A549 (cell line): Measurements from ENCODE around the gene MTFMT. TPM values are rescaled to one million over a fixed set of nuclear protein-coding genes. Genes with fewer than 3 reads are reported as not detected.
A peak's percentile ranks its signal among the peaks of the same experiment; 100 is the strongest.

Source experiments
- ATAC-seq, 2 experiments: fragments of 200-7000 bp in 1 of 2; fragments of >200 bp in 1 of 2; cut with Nextera tagmentation in 1 of 2; cut with Tn5 transposase in 1 of 2; 3 replicates each; pipeline versions ENCODE4 v1.8.0 to v1.9.1; 2018 to 2020; ENCODE audit warnings: mild to moderate bottlenecking in 1 of 2, moderate library complexity in 1 of 2
- CTCF ChIA-PET: fragments of 300-600 bp; sonication (Branson Sonifier 250); formaldehyde crosslinking; extraction: SDS; loops from one replicate; lab custom pipeline; 2021; ENCODE audit warnings: antibody characterized with exemption, inconsistent platforms; lab: Yijun Ruan, JAX
- POLR2A ChIA-PET: fragments of 350-600 bp; formaldehyde crosslinking; extraction: SDS; loops from one replicate; lab custom pipeline; 2021; ENCODE audit warnings: antibody characterized with exemption, inconsistent platforms; lab: Yijun Ruan, JAX
- DNase-seq, 2 experiments: peaks; one replicate each; pipeline versions ENCODE4 v3.0.0 to v3.0.0-alpha.2; 2011 to 2016; ENCODE audit warnings: low read depth in 1 of 2, low spot score in 1 of 2
- FAIRE-seq: peaks from 2 replicates; lab custom pipeline; 2011; peaks lifted over from hg19 to GRCh38; lab: Jason Lieb, UNC
- H3K27ac ChIP-seq, 2 experiments: fragments of >200 bp; sonication (Bioruptor Twin); formaldehyde crosslinking; 3 replicates each; pipeline ENCODE4 v1.5.1; 2016 to 2017
- H3K4me1 ChIP-seq: fragments of >200 bp; sonication (Bioruptor Twin); formaldehyde crosslinking; 3 replicates; pipeline ENCODE4 v1.6.1; 2016
- H3K4me2 ChIP-seq: fragments of >200 bp; sonication (Bioruptor Twin); formaldehyde crosslinking; 3 replicates; pipeline ENCODE4 v1.6.1; 2016
- H3K4me3 ChIP-seq: fragments of >200 bp; sonication (Bioruptor Twin); formaldehyde crosslinking; 3 replicates; pipeline ENCODE4 v1.5.1; 2016
- H3K9me3 ChIP-seq: fragments of >200 bp; sonication (Bioruptor Twin); formaldehyde crosslinking; 3 replicates; pipeline ENCODE4 v1.6.1; 2016
- BHLHE40 ChIP-seq: IDR thresholded peaks from 2 replicates; pipeline ENCODE4 v1.6.1; 2012; ENCODE audit warnings: low read depth, low read length, inconsistent platforms
- CBX8 ChIP-seq: fragments of 200-600 bp; sonication (generic); IDR thresholded peaks from 2 replicates; pipeline ENCODE4 v1.6.1; 2016
- CHD2 ChIP-seq: fragments of 150-350 bp; IDR thresholded peaks from 2 replicates; pipeline ENCODE4 v1.6.1; 2014; ENCODE audit warnings: low read length; ENCODE audit not compliant: partially characterized antibody
- CHD4 ChIP-seq: fragments of 200-600 bp; sonication (generic); IDR thresholded peaks from 2 replicates; pipeline ENCODE4 v1.6.1; 2016; ENCODE audit warnings: antibody characterized with exemption, mild to moderate bottlenecking, borderline replicate concordance
- E2F6 ChIP-seq: IDR thresholded peaks from 2 replicates; pipeline ENCODE4 v1.6.1; 2012; ENCODE audit warnings: low read depth, borderline replicate concordance
- GATA3 ChIP-seq: IDR thresholded peaks from 2 replicates; pipeline ENCODE4 v1.6.1; 2012; ENCODE audit warnings: borderline replicate concordance
- HEYL ChIP-seq: fragments of 250-450 bp; sonication (Bioruptor Pico); IDR thresholded peaks from 2 replicates; pipeline ENCODE4 v1.8.0; 2021; ENCODE audit warnings: mild to moderate bottlenecking, moderate library complexity
- JUNB ChIP-seq: fragments of >200 bp; sonication (Bioruptor Twin); formaldehyde crosslinking; IDR thresholded peaks from 2 replicates; pipeline ENCODE4 v1.6.1; 2016
- MYC ChIP-seq: IDR thresholded peaks from 2 replicates; pipeline ENCODE4 v1.6.1; 2012; ENCODE audit warnings: mild to moderate bottlenecking, inconsistent platforms, low read length, improper control_type of control experiment, borderline replicate concordance
- RFX5 ChIP-seq: fragments of 450-650 bp; IDR thresholded peaks from 2 replicates; pipeline ENCODE4 v1.7.1; 2014; ENCODE audit warnings: antibody characterized with exemption, mild to moderate bottlenecking, moderate library complexity
- SMC3 ChIP-seq: fragments of >200 bp; sonication (Bioruptor Twin); formaldehyde crosslinking; IDR thresholded peaks from 3 replicates; pipeline ENCODE4 v1.6.1; 2018; ENCODE audit warnings: inconsistent platforms
- TP53 ChIP-seq: fragments of 250-450 bp; sonication (Bioruptor Pico); IDR thresholded peaks from 2 replicates; pipeline ENCODE4 v1.5.0; 2021; ENCODE audit warnings: mild to moderate bottlenecking, moderate library complexity
- ZSCAN20 ChIP-seq: fragments of 250-450 bp; sonication (Bioruptor Pico); IDR thresholded peaks from 2 replicates; pipeline ENCODE4 v1.8.0; 2022; ENCODE audit warnings: mild to moderate bottlenecking, moderate library complexity
- WGBS: methylation state at CpG from one replicate; pipeline ENCODE4 v1.1.6; 2017; ENCODE audit errors: missing lambda C conversion rate; 5-methylcytosine and 5-hydroxymethylcytosine counted together
- polyA plus RNA-seq, 4 experiments: library from polyadenylated mRNA; depleted of rRNA in 3 of 4; stranded (reverse); fragments of >200 nt; fragmentation: RNase III in 1 of 4; extraction: RNeasy Plus Mini Kit Qiagen cat#74134 plus additional on column Dnase treatment in 1 of 4; gene quantifications; 2 replicates in 3 of 4; 3 replicates in 1 of 4; pipeline ENCODE4 v1.2.3, GENCODE V29; 2011 to 2017
- TF ChIP-seq, protein P1 (sequence below): IDR thresholded peaks from 2 replicates; pipeline ENCODE4 v1.6.1; 2012
- TF ChIP-seq, protein P2 (sequence below): fragments of 450-650 bp; IDR thresholded peaks from 2 replicates; pipeline ENCODE4 v1.6.1; 2014; ENCODE audit warnings: antibody characterized with exemption
- TF ChIP-seq, protein P3 (sequence below): fragments of 250-450 bp; sonication (Bioruptor Pico); IDR thresholded peaks from 2 replicates; pipeline ENCODE4 v1.5.0; 2020; ENCODE audit warnings: low read depth, mild to moderate bottlenecking, moderate library complexity
- TF ChIP-seq, protein P4 (sequence below): IDR thresholded peaks from 2 replicates; pipeline ENCODE4 v1.6.1; 2012

The MTFMT gene
- polyA plus RNA-seq, 2 of the 4 experiments (the other 2 are of a cell fraction) = 21.4 to 23.4 TPM

DNA sequence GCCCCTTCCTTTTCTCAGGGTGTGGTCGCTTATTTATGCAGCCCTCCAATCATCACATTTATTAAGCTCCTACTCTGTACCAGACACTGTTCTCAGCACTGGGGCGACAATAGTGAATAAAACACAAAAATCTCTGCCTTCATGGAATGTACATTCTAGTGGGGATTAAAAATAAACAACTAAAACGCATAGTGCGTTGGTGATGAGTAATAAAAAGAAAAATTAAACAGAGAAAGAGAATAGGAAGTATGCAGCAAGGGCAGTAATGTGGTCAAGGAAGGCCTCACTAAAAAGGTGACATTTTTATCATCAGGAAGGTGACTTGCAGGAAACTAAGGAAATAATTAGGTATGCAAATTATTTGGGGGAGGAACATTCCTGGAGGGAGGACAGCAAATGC, 20.8 kb upstream of the MTFMT start:
- 57% methylated on average over 4 of the region's 4 CpGs for WGBS
- Histone ChIP-seq H3K9me3 (no peaks in the 10 kb centered on the region), H3K27ac (peak overlapping the region in 1 of 2 experiments; percentile 9; a peak in 1 of 6 replicates), H3K4me2 (peak overlapping the region; percentile 61; the same call in 2 of the 3 replicates), H3K4me1 (peaks cover 33% of the 10 kb centered on the region), H3K4me3 (no peak overlapping the region)
- no peak for ATAC-seq
- no peak for FAIRE-seq
- ChIA-PET POLR2A (no interaction called here), CTCF (interaction anchor here (1.4 to 33.7 kb wide), 5 partner anchors 9 to 51 kb away, joined by 3 to 1280 read pairs (median 82); partner anchors contain the start of genes KBTBD13, RASL12 and SLC51B)
- no peak for DNase-seq
- TF ChIP-seq SMC3 (no peak), CBX8 (no peak)

DNA sequence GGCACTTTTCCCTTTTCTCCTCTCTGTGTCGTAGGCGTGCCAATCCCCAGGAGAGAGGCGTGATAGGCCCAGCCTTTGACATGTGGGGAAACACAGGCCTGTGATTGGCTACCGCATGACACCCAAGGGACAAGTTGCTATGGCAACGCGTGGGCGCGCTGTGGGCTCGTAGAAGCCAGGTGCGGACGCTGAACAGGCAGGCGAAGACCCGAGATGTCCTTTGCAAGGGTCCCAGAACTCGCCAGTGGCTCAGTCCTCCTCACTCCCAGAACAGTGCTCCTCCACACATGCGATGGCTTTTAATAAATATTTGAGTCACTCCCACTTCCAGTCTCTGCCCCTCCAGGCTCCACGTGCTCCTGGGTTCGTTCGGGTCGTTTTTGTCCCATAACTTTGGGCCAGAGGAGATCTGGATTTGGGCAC, 20.0 kb upstream of the MTFMT start:
- WGBS = 66% methylated on average over 19 of the region's 19 CpGs
- Histone ChIP-seq H3K4me3 (peak overlapping the region; percentile 31), H3K4me2 (peak overlapping the region; percentile 61), H3K9me3 (no peaks in the 10 kb centered on the region), H3K27ac (no peak overlapping the region; a peak in 1 of 6 replicates), H3K4me1 (peaks cover 33% of the 10 kb centered on the region)
- FAIRE-seq = no peak
- ChIA-PET CTCF (interaction anchor here (0.6 to 33.7 kb wide), 4 partner anchors 10 to 849 kb away, joined by 3 to 1280 read pairs (median 52); partner anchors contain the start of genes KBTBD13 and RASL12), POLR2A (no interaction called here)
- peak; percentile 86 to 90 for DNase-seq
- ATAC-seq = peak; percentile 68 to 79
- peak; percentile 49; the same call in 1 of the 2 replicates for TF ChIP-seq E2F6
- TF ChIP-seq, protein P1, sequence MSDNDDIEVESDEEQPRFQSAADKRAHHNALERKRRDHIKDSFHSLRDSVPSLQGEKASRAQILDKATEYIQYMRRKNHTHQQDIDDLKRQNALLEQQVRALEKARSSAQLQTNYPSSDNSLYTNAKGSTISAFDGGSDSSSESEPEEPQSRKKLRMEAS = peak; percentile 64; the same call in 1 of the 2 replicates
- TF ChIP-seq RFX5 = peak; percentile 95
- TF ChIP-seq HEYL = no peak
- TF ChIP-seq, protein P2, sequence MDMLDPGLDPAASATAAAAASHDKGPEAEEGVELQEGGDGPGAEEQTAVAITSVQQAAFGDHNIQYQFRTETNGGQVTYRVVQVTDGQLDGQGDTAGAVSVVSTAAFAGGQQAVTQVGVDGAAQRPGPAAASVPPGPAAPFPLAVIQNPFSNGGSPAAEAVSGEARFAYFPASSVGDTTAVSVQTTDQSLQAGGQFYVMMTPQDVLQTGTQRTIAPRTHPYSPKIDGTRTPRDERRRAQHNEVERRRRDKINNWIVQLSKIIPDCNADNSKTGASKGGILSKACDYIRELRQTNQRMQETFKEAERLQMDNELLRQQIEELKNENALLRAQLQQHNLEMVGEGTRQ = peak; percentile 89
- no peak for TF ChIP-seq BHLHE40

DNA sequence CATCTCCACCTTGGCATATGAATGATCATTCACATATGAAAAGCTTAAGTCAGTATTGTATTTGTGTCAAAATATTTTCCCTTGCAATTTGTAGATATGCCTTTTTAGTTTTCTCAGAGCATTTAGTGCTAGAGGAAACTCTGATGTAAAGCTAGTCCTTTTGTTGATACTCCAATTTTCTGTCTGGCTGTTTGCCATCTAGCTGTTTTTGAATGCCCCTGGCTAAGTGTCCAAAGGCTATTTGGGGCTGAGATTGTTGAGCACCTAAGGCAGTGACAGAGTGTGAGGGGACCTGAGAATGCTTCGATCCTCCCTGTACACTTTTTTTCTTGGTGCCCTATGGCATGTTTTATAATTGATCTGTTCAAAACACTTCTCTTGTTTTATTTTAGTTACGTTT, 18.8 kb upstream of the MTFMT start:
- DNase-seq = no peak
- Histone ChIP-seq H3K4me3 (no peak overlapping the region), H3K4me2 (no peak overlapping the region)
- TF ChIP-seq GATA3 (no peak), CHD4 (no peak), TP53 (CRISPR knock-in tag) (no peak), BHLHE40 (no peak), JUNB (no peak), CHD2 (no peak), MYC (no peak), ZSCAN20 (CRISPR knock-in tag) (no peak)
- TF ChIP-seq, protein P3, sequence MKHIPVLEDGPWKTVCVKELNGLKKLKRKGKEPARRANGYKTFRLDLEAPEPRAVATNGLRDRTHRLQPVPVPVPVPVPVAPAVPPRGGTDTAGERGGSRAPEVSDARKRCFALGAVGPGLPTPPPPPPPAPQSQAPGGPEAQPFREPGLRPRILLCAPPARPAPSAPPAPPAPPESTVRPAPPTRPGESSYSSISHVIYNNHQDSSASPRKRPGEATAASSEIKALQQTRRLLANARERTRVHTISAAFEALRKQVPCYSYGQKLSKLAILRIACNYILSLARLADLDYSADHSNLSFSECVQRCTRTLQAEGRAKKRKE (CRISPR knock-in tag) = no peak
- TF ChIP-seq, protein P4, sequence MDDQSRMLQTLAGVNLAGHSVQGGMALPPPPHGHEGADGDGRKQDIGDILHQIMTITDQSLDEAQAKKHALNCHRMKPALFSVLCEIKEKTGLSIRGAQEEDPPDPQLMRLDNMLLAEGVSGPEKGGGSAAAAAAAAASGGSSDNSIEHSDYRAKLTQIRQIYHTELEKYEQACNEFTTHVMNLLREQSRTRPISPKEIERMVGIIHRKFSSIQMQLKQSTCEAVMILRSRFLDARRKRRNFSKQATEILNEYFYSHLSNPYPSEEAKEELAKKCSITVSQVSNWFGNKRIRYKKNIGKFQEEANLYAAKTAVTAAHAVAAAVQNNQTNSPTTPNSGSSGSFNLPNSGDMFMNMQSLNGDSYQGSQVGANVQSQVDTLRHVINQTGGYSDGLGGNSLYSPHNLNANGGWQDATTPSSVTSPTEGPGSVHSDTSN = no peak
- TF ChIP-seq, protein P1 = no peak
- TF ChIP-seq, all 56 proteins: peak for 0
- Histone ChIP-seq H3K4me1 (peaks cover 44% of the 10 kb centered on the region), H3K27ac (no peak overlapping the region), H3K9me3 (no peaks in the 10 kb centered on the region)
- ChIA-PET CTCF (interaction anchor here (0.6 to 33.7 kb wide), 4 partner anchors 13 to 238 kb away, joined by 3 to 1280 read pairs (median 52); partner anchors contain the start of genes KBTBD13 and RASL12), POLR2A (no interaction called here)
- ATAC-seq = no peak
- WGBS = 78% methylated on average over 2 of the region's 2 CpGs
- no peak for FAIRE-seq
